Measurements from ENCODE around the gene LIPK.

DNA sequence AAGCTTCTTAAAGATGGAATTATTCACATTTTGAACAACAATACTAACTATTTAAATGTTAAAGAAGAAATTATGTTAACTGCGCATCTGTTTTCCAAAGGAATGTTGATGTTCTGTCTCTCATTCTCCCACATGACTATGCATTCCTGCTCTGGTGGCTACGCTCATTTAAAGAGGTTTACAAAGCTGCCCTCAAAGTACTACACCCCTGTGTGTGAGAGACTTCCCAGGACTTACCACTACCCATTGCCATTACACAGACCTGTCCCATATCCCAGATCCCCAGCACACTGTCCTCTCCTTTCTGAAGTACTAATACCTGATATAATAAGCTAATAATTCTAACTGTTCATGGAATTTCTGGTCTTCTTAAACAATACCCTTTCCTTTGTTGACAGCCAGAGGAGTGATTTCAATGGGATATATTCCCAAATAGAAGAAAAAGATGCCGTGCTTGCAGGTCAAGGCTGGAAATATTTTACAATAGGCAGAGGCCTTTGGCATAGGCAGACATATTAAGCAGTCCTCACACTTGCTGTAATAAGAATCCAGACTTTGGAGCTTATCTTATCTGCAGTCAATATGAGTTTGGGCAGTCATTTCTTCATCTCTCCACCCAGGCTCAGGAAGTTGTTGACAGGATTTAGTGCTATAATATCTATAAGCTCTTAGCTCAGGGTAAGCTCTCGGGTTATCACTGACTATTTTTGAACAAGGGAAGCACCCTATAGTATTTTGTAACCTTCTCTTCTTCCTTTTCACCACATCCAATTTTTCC, 29.6 kb upstream of the LIPK start:
- no peak for TF ChIP-seq POLR2AphosphoS5 (IDR thresholded peaks at IDR 0.05; ENCODE audit: insufficient read depth in 1 of 2, low read depth in 1 of 2)
- TF ChIP-seq, protein P1, sequence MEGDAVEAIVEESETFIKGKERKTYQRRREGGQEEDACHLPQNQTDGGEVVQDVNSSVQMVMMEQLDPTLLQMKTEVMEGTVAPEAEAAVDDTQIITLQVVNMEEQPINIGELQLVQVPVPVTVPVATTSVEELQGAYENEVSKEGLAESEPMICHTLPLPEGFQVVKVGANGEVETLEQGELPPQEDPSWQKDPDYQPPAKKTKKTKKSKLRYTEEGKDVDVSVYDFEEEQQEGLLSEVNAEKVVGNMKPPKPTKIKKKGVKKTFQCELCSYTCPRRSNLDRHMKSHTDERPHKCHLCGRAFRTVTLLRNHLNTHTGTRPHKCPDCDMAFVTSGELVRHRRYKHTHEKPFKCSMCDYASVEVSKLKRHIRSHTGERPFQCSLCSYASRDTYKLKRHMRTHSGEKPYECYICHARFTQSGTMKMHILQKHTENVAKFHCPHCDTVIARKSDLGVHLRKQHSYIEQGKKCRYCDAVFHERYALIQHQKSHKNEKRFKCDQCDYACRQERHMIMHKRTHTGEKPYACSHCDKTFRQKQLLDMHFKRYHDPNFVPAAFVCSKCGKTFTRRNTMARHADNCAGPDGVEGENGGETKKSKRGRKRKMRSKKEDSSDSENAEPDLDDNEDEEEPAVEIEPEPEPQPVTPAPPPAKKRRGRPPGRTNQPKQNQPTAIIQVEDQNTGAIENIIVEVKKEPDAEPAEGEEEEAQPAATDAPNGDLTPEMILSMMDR (IDR thresholded peaks at IDR 0.05) = no peak
